GM18517 (cell line): ENCODE data around the gene NDUFAF7.
"Not testable (repeated sequence)": the region's sequence is repeated elsewhere in the genome, so short reads cannot be mapped to it uniquely, and the experiment has no call there.

ENCODE experiments used
- ATAC-seq: cut with Tn5 transposase; IDR thresholded peaks from one replicate; pipeline ENCODE4 v1.9.1; 2021; ENCODE audit warnings: mild to moderate bottlenecking, moderate library complexity; ENCODE audit not compliant: unreplicated experiment

Gene NDUFAF7, protein sequence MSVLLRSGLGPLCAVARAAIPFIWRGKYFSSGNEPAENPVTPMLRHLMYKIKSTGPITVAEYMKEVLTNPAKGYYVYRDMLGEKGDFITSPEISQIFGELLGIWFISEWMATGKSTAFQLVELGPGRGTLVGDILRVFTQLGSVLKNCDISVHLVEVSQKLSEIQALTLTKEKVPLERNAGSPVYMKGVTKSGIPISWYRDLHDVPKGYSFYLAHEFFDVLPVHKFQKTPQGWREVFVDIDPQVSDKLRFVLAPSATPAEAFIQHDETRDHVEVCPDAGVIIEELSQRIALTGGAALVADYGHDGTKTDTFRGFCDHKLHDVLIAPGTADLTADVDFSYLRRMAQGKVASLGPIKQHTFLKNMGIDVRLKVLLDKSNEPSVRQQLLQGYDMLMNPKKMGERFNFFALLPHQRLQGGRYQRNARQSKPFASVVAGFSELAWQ

GRCh38 chr2:37231241-37232130 lies at the start of gene NDUFAF7, which contains the start of gene CEBPZ:
NDUFAF7 (plus strand) TSS chr2:37231658; CDS start chr2:37231706, 48 bp downstream.
CEBPZ (minus strand) TSS chr2:37231596; CDS start chr2:37231567, 29 bp downstream.
- ATAC-seq, result peak; percentile 86

- ATAC-seq, result no peak
Measured at GRCh38 chr2:37181726-37182684, 49.5 kb upstream of the NDUFAF7 start.

DNA sequence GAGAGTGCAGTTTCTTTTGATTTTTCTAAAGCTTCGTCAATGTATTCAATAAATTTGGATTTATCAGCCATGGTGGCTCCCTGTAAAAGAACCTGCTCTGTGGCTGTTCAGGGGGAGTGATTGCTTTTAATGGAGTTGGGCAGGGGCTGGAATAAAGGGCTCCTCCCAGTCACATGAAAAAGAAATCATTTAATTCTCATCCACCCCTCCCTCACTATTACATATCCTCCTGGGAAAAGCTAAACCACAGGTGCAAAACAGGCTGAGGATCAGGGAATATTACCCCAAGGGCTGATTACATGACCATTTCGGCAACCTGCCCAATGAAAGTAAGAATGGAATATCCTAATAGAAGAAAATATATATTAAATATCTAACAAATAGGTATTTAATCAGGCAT lies 42.9 kb upstream of the NDUFAF7 start, which contains the start of gene SULT6B1:
SULT6B1 (minus strand) TSS at position 101 of the 400 bp plus-strand sequence; CDS start at position 71, 30 bp downstream.
- no peak for ATAC-seq

DNA sequence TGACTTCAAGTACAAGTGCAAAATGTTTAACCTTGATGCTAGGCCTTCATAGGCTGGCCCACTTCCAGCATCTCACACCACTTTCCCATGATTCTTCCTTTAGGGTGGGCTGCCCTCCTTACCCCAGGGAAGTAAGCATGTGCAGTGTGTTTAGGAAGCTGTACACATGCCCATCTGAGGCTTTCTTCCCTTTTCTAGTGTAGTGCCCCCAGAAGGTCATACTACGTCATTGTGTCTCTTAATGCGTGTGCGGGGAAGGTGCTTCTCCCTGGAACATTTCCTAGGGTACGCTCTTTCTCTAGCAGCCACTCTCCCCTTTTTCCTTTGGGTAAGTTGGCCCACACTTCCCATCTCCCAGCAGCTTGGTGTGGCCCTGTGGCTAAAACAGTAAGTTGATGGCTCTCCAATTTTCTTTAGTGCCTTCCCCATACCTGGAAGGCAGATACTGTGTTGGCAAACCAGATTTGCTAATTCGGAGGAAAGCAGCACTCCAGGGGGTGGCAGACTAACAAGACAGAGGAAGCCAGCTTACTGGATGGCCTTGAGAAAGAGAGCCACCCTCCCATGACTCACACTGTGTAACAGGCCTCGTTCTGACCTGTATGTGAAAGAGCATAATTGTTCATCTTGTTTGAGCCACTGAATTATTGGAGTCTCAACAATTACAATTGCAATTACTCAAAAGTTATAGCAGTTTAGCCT lies 41.9 kb upstream of the NDUFAF7 start:
- ATAC-seq, result no peak

- ATAC-seq, result no peak
Measured at GRCh38 chr2:37190290-37190689, 41.2 kb upstream of the NDUFAF7 start.

DNA sequence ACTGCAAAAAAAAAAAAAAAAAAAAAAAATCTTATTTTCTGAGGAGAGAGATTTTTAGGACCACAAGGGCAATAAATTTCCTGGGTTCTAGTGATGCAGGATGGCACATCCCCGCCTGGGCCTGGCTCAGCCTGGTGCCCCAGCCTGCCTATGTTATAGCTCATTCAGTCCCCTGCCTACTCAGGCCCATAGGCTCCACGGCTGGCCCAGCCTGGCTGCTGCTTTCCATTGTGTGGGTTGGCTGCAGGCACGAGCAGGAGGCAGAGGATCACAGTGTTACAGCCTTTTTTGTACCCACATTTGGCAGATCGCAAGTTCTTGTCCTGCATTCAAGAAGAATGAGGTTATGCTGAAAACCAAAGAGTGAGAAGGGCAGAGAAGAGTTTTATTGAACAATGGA lies 40.2 kb upstream of the NDUFAF7 start:
- no peak for ATAC-seq

DNA sequence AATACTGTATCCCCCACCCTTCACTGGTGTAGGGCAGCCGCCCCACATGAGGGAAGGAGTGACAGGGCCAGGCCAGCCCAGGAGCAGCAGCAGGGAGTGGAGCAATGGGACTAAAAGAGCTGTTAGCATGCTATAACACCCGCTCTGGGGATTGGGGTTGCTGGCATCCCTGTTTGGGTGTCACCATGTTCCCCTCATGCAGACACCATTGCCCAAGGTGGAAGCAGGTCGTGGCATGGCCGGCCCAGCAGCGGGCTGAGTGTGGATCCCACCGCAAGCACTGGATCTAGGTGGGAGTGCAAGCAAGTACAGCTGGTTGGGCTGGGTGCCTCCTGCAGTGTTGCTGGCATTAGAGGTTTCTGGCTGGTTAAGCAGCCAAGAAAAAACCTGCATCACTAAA lies 39.7 kb upstream of the NDUFAF7 start:
- no peak for ATAC-seq

DNA sequence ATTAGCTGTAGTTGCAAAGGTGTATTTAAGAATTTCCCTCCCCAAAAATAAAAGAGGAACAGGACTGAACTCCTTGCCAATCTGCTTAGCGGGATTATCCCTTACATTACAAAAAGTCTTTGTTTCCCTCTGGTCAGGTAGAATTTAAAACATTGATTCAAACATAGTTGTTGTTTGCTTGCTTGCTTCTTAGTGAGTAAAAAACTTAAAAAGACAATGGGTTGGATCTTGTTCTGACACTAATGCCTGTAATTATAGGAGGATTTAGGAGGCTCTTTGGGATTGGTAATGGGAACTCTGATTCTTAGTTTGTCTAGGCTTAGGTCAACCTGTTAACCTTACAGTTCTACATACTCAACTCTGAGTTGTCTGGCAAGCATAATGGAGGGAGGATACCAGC lies 38.9 kb upstream of the NDUFAF7 start:
- no peak for ATAC-seq

DNA sequence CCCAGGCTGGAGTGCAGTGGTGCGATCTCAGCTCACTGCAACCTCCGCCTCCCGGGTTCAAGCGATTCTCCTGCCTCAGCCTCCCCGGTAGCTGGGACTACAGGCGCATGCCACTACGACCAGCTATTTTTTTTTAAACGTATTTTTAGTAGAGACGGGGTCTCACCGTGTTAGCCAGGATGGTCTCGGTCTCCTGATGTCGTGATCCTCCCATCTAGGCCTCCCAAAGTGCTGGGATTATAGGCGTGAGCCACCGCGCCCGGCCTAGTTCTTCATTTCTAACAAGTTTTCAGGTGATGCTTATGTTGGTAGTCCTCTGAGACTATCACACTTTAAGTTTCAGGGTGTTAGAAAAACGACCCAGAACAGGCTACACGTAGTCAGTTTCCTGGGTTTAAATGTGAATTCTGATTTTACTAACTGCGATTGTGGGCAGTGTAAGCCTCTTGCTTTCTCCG lies 35.6 kb upstream of the NDUFAF7 start:
- not testable (repeated sequence) for ATAC-seq

GRCh38 chr2:37196320-37197195 lies 34.9 kb upstream of the NDUFAF7 start, which contains the start of gene CEBPZOS:
CEBPZOS (plus strand) TSS chr2:37196496; CDS start chr2:37199705, 3,209 bp downstream.
- ATAC-seq, result peak; percentile 73

- no peak for ATAC-seq
Measured at GRCh38 chr2:37198681-37199065, 32.8 kb upstream of the NDUFAF7 start.

GRCh38 chr2:37201208-37201607 lies 30.2 kb upstream of the NDUFAF7 start:
- ATAC-seq, result no peak

DNA sequence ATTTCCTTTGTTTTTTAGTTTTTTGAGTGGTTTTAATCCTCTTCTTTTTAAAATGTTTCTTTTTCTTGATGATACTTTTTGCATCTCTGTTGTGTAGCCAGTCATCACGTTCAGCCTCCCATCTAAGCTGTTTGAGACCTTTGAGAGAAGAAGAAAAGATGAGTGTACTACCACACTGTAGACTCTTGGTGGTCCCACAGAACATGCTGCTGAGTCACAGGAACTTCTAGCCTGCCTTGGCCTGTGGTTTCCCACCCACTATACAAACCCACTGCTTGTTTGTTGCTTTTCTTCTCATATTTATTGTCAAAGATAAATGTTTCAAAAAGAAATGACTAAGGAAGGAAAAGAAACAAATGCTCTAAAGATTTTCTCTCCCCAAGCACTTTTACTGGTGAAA lies 29.7 kb upstream of the NDUFAF7 start:
- no peak for ATAC-seq

GRCh38 chr2:37203708-37204107 lies 27.8 kb upstream of the NDUFAF7 start:
- ATAC-seq, result no peak

GRCh38 chr2:37205071-37205661 lies 26.3 kb upstream of the NDUFAF7 start:
- ATAC-seq, result not testable (repeated sequence)

GRCh38 chr2:37205689-37206341 lies 25.6 kb upstream of the NDUFAF7 start:
- ATAC-seq, result no peak

- ATAC-seq, result not testable (repeated sequence)
Measured at GRCh38 chr2:37206760-37207159, 24.7 kb upstream of the NDUFAF7 start.

DNA sequence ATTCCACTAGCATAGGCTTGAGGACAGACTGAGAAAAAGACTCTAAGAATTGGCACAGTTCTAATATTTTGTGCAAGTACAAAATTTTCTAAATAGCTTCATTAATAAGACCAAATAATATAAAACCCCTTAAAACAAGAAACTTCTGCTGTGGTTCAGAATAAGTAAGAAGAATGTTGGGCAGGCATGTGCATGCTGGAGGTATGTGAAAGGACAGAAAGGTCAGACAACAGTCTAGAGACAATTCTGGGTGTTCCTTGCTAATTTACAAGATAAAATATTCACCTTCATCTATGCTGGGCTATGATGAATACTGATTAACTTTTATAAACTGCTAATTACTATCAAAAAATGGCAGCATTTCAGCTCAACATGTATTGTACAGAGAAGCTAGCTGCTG lies 20.2 kb upstream of the NDUFAF7 start:
- ATAC-seq, result no peak
